Endothelial cell of umbilical vein (primary cell): ENCODE measurements around the gene GLTP. TPM values are rescaled to one million over a fixed set of nuclear protein-coding genes. Genes with fewer than 3 reads are reported as not detected.

Experiments
- BruUV-seq: library from RNA; stranded (reverse); fragments of 400-500 nt; replicated peaks from 2 replicates; lab custom pipeline; 2021; lab: Mats Ljungman, UMichigan
- CTCF ChIA-PET: fragments of 300-600, 350-600 bp; sonication (Branson Sonifier 250); formaldehyde crosslinking; loops from one replicate; lab custom pipeline; 2021; ENCODE audit warnings: antibody characterized with exemption, inconsistent platforms; lab: Charles Lee
- POLR2A ChIA-PET: fragments of 300-600, 350-600 bp; sonication (Branson Sonifier 250); formaldehyde crosslinking; loops from one replicate; lab custom pipeline; 2021; ENCODE audit warnings: antibody characterized with exemption, inconsistent platforms; lab: Charles Lee
- DNase-seq: peaks from one replicate; pipeline ENCODE4 v3.0.0-alpha.2; 2011; ENCODE audit warnings: low read depth, low spot score
- FAIRE-seq: peaks from 2 replicates; lab custom pipeline; 2011; peaks lifted over from hg19 to GRCh38; lab: Jason Lieb, UNC
- H2AFZ ChIP-seq: 2 replicates; pipeline ENCODE4 v1.6.0; 2012; ENCODE audit warnings: low read depth, low read length, control low read depth, inconsistent platforms
- H3K27ac ChIP-seq: 2 replicates; pipeline ENCODE4 v1.5.1; 2011; ENCODE audit warnings: low read depth, mild to moderate bottlenecking, control low read depth, low read length, moderate library complexity; ENCODE audit not compliant: insufficient read depth
- H3K27me3 ChIP-seq, 2 experiments: 2 replicates each; pipeline versions ENCODE4 v1.6.0 to v1.6.1; 2011; ENCODE audit warnings: low read length in 2 of 2, mixed read lengths in 1 of 2; ENCODE audit not compliant: control insufficient read depth in 2 of 2, insufficient read depth in 2 of 2
- H3K36me3 ChIP-seq, 2 experiments: 2 replicates in 1 of 2; 3 replicates in 1 of 2; pipeline ENCODE4 v1.5.1; 2011; ENCODE audit warnings: low read length in 2 of 2, mild to moderate bottlenecking in 1 of 2, moderate library complexity in 1 of 2; ENCODE audit not compliant: control insufficient read depth in 2 of 2, insufficient read depth in 2 of 2; ENCODE audit errors: extremely low read depth in 1 of 2
- H3K4me1 ChIP-seq: 3 replicates; pipeline ENCODE4 v1.5.1; 2011; ENCODE audit warnings: mild to moderate bottlenecking, low read length; ENCODE audit not compliant: control insufficient read depth, insufficient read depth; ENCODE audit errors: extremely low read depth
- H3K4me2 ChIP-seq: 2 replicates; pipeline ENCODE4 v1.6.1; 2011; ENCODE audit warnings: low read length, control low read depth, mixed read lengths; ENCODE audit not compliant: insufficient read depth
- H3K4me3 ChIP-seq, 3 experiments: fragments of 200-600 bp in 1 of 3; sonication (generic), shearing (Covaris generic) in 1 of 3; replicated peaks in 1 of 3; 2 replicates each; pipeline ENCODE4 v1.5.1; 2011 to 2016; ENCODE audit warnings: control low read depth in 3 of 3, low read length in 3 of 3, mild to moderate bottlenecking in 2 of 3, inconsistent platforms in 1 of 3, low read depth in 1 of 3, moderate library complexity in 1 of 3; ENCODE audit not compliant: insufficient read depth in 1 of 3
- H3K79me2 ChIP-seq: 2 replicates; pipeline ENCODE4 v1.6.0; 2012; ENCODE audit warnings: low read length, inconsistent platforms; ENCODE audit not compliant: control insufficient read depth, insufficient read depth
- H3K9ac ChIP-seq: replicated peaks from 2 replicates; pipeline ENCODE3; 2011; ENCODE audit warnings: low read length, control low read depth; ENCODE audit not compliant: insufficient read depth; ENCODE audit errors: extremely low read depth
- H3K9me1 ChIP-seq: replicated peaks from 3 replicates; pipeline ENCODE4 v1.6.0; 2011; ENCODE audit warnings: mild to moderate bottlenecking, low read length; ENCODE audit not compliant: control insufficient read depth, insufficient read depth; ENCODE audit errors: extremely low read depth
- H3K9me3 ChIP-seq: replicated peaks from 2 replicates; pipeline ENCODE4 v1.5.1; 2012; ENCODE audit warnings: low read length, inconsistent platforms; ENCODE audit not compliant: control insufficient read depth, insufficient read depth
- H4K20me1 ChIP-seq: replicated peaks from 2 replicates; pipeline ENCODE3; 2011; ENCODE audit warnings: mild to moderate bottlenecking, low read length; ENCODE audit not compliant: control insufficient read depth, insufficient read depth; ENCODE audit errors: extremely low read depth
- EZH2 ChIP-seq: IDR thresholded peaks from 2 replicates; pipeline ENCODE4 v1.6.1; 2012; ENCODE audit warnings: borderline replicate concordance, low read depth, mild to moderate bottlenecking, moderate library complexity, low read length, inconsistent platforms; ENCODE audit not compliant: severe bottlenecking
- FOS ChIP-seq: IDR thresholded peaks from 2 replicates; pipeline ENCODE4 v1.6.1; 2011; ENCODE audit warnings: mild to moderate bottlenecking, low read length, moderate library complexity, borderline replicate concordance; ENCODE audit not compliant: insufficient read depth
- GATA2 ChIP-seq: IDR thresholded peaks from 2 replicates; pipeline ENCODE4 v1.7.0; 2011; ENCODE audit warnings: low read depth, mild to moderate bottlenecking, moderate library complexity, mixed read lengths, low read length; ENCODE audit not compliant: insufficient read length, insufficient read depth
- JUN ChIP-seq: IDR thresholded peaks from 2 replicates; pipeline ENCODE4 v1.6.1; 2011; ENCODE audit warnings: borderline replicate concordance, low read depth; ENCODE audit not compliant: insufficient read length, insufficient read depth
- MYC ChIP-seq: IDR thresholded peaks from one replicate; pipeline ENCODE4 v1.6.1; 2011; ENCODE audit warnings: mild to moderate bottlenecking, low read depth, low read length
- POLR2A ChIP-seq: IDR thresholded peaks from 2 replicates; pipeline ENCODE4 v1.6.1; 2012; ENCODE audit warnings: low read depth, mild to moderate bottlenecking, control low read depth, low read length
- POLR2AphosphoS5 ChIP-seq: IDR thresholded peaks from 2 replicates; pipeline ENCODE4 v1.6.1; 2012; ENCODE audit warnings: low read depth, mild to moderate bottlenecking, control low read depth, low read length, moderate library complexity; ENCODE audit not compliant: insufficient read depth
- dilution Hi-C: fragments of 300-500 bp; cut with MboI; formaldehyde crosslinking; loops from one replicate; pipeline ENCODE4 v1.15.0; 2019; ENCODE audit warnings: low sequenced_read_pairs; ENCODE audit not compliant: extremely low pct_ligation_motif_present
- intact Hi-C: fragments of 100-400 bp; cut with micrococcal nuclease; formaldehyde crosslinking; loops from one replicate; pipeline ENCODE4 v1.10.0; 2022
- microRNA-seq: library from miRNA; unstranded; fragments of <30 nt; microRNA quantifications from one replicate; pipeline ENCODE4 v1.2.0, GENCODE V29; 2021; ENCODE audit warnings: borderline number of aligned reads, borderline replicate concordance
- polyA plus RNA-seq, 4 experiments: library from polyadenylated mRNA; depleted of rRNA in 3 of 4; stranded (reverse) in 3 of 4; unstranded in 1 of 4; fragments of >200 nt; gene quantifications; 2 replicates each; pipeline versions ENCODE4 v1.2.1 to v1.2.3, GENCODE V29; 2011 to 2012; ENCODE audit warnings: missing spikeins in 1 of 4
- small RNA-seq: library from RNA; depleted of rRNA; stranded (forward); fragments of <200 nt; gene quantifications from one replicate; pipeline ENCODE3, GENCODE V24; 2012; ENCODE audit warnings: low replicate concordance, low read depth; ENCODE audit not compliant: insufficient read depth, insufficient read length
- total RNA-seq: library from RNA; stranded (reverse); gene quantifications from 2 replicates; pipeline ENCODE4 v1.2.3, GENCODE V29; 2021
- TF ChIP-seq, protein P1 (sequence below): IDR thresholded peaks from 2 replicates; pipeline ENCODE4 v1.6.1; 2011; ENCODE audit not compliant: insufficient read depth, insufficient read length
- TF ChIP-seq, protein P2 (sequence below), 2 donors: IDR thresholded peaks; 1 replicate in 1 of 2; 2 replicates in 1 of 2; pipeline ENCODE4 v1.5.1; 2011; ENCODE audit warnings: low read length in 2 of 2, mild to moderate bottlenecking in 2 of 2, moderate library complexity in 2 of 2, control low read depth in 1 of 2, inconsistent platforms in 1 of 2, low read depth in 1 of 2; ENCODE audit not compliant: insufficient read depth in 1 of 2; ENCODE audit errors: extremely low read depth in 1 of 2

GLTP gene
- total and polyA plus RNA-seq, 2 donors (not counting 3 experiments of a cell fraction or from before 2014, with no cell fraction given): 21.5 to 46.6 TPM

DNA sequence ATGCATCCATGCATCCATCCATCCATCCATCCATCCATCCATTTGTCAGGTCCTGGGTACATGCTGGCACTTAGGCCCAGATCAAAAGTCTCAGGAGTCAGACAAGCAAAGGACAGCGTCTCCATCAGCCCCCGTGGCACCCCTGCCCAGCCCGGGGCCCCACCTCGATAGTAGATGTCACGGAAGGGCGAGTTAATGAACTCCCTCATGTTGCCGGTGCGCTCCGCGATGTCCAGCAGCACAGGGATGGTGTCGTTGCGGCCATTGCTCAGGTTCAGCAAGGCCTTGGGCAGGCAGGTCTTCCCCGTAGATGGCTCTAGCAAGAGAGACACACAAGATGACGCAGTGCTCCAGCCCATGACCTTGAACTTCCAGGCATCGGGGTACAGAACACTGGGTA, 77.5 kb downstream of the GLTP start:
- dilution Hi-C loops: no loop called here
- intact Hi-C loops: no loop called here
- H3K4me2 ChIP-seq: no peak overlapping the region
- no peak overlapping the region for H3K27ac ChIP-seq
- no peak for DNase-seq
- no peaks in the 10 kb centered on the region for H4K20me1 ChIP-seq
- ChIA-PET CTCF (interaction anchor here (6.1 kb wide), 1 partner anchor 42 kb away, joined by 159 read pairs; no protein-coding TSS in a partner anchor), POLR2A (no interaction called here)
- H2AFZ ChIP-seq: no peak overlapping the region
- no peaks in the 10 kb centered on the region for H3K4me1 ChIP-seq
- no peak overlapping the region for H3K9ac ChIP-seq
- FAIRE-seq: no peak
- no peaks in the 10 kb centered on the region for H3K9me3 ChIP-seq
- H3K79me2 ChIP-seq: no peaks in the 10 kb centered on the region
- H3K27me3 ChIP-seq: no peaks in the 10 kb centered on the region
- TF ChIP-seq FOS: no peak
- TF ChIP-seq, protein P1, sequence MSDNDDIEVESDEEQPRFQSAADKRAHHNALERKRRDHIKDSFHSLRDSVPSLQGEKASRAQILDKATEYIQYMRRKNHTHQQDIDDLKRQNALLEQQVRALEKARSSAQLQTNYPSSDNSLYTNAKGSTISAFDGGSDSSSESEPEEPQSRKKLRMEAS: no peak
- no peak for TF ChIP-seq POLR2A
- TF ChIP-seq POLR2AphosphoS5: no peak
- TF ChIP-seq, protein P2, sequence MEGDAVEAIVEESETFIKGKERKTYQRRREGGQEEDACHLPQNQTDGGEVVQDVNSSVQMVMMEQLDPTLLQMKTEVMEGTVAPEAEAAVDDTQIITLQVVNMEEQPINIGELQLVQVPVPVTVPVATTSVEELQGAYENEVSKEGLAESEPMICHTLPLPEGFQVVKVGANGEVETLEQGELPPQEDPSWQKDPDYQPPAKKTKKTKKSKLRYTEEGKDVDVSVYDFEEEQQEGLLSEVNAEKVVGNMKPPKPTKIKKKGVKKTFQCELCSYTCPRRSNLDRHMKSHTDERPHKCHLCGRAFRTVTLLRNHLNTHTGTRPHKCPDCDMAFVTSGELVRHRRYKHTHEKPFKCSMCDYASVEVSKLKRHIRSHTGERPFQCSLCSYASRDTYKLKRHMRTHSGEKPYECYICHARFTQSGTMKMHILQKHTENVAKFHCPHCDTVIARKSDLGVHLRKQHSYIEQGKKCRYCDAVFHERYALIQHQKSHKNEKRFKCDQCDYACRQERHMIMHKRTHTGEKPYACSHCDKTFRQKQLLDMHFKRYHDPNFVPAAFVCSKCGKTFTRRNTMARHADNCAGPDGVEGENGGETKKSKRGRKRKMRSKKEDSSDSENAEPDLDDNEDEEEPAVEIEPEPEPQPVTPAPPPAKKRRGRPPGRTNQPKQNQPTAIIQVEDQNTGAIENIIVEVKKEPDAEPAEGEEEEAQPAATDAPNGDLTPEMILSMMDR (IDR thresholded peaks at IDR 0.05; ENCODE audit: extremely low read depth in 1 of 2, insufficient read depth in 1 of 2, low read depth in 1 of 2, low read length in 2 of 2): no peak
- no peak for TF ChIP-seq GATA2
- no peak for TF ChIP-seq MYC
- no peak for TF ChIP-seq JUN
- no peak for TF ChIP-seq EZH2
- no peaks in the 10 kb centered on the region for H3K9me1 ChIP-seq
- H3K4me3 ChIP-seq: no peak overlapping the region
- BruUV-seq: no TSS peak
- H3K36me3 ChIP-seq: peaks cover 0 to 2% of the 10 kb centered on the region in 2 experiments

Small RNA genes lying within 50 kb of the gene (microRNA-seq; reads per million reads assigned to microRNA genes)
- gene MIR4497: not detected

Small RNA genes lying within 50 kb of the gene (small RNA-seq; reads per million reads assigned to genes)
- not detected for gene MIR4497
- gene RN7SL441P: not detected

Other genes with a start within 250 kb of the GLTP start
- gene FAM222A, start 166.7 kb downstream of the GLTP start, total RNA-seq: 0.69 and 1.7 TPM in 2 replicates
- 0.62 and 0.76 TPM in 2 replicates for gene FAM222A, start 166.7 kb downstream of the GLTP start, polyA plus RNA-seq
- gene TRPV4, start 47.1 kb downstream of the GLTP start, total RNA-seq: 8.8 and 12.3 TPM in 2 replicates
- gene TRPV4, start 47.1 kb downstream of the GLTP start, polyA plus RNA-seq: 22.3 and 24.5 TPM in 2 replicates
- gene TCHP, start 19.7 kb upstream of the GLTP start, total RNA-seq: 24.3 and 26.0 TPM in 2 replicates
- gene TCHP, start 19.7 kb upstream of the GLTP start, polyA plus RNA-seq: 9.4 and 12.9 TPM in 2 replicates
- gene GIT2, start 115.8 kb upstream of the GLTP start, total RNA-seq: 67.7 and 77.2 TPM in 2 replicates
- gene GIT2, start 115.8 kb upstream of the GLTP start, polyA plus RNA-seq: 32.5 and 37.3 TPM in 2 replicates
- gene ANKRD13A, start 118.9 kb upstream of the GLTP start, total RNA-seq: 36.2 and 37.0 TPM in 2 replicates
- gene ANKRD13A, start 118.9 kb upstream of the GLTP start, polyA plus RNA-seq: 43.9 and 49.8 TPM in 2 replicates
- 11.9 and 13.4 TPM in 2 replicates for gene C12orf76, start 168.0 kb upstream of the GLTP start, total RNA-seq
- 12.9 and 17.1 TPM in 2 replicates for gene C12orf76, start 168.0 kb upstream of the GLTP start, polyA plus RNA-seq
- gene IFT81, start 243.8 kb upstream of the GLTP start, total RNA-seq: 9.4 and 9.8 TPM in 2 replicates
- 1.8 and 2.4 TPM in 2 replicates for gene IFT81, start 243.8 kb upstream of the GLTP start, polyA plus RNA-seq